GM06990 (cell line): ENCODE data around the gene PRKCB.

Experiments
- DNase-seq: peaks from one replicate; pipeline ENCODE4 v3.0.0-alpha.2; 2011; ENCODE audit not compliant: insufficient read length; ENCODE audit errors: extremely low read depth
- H3K27me3 ChIP-seq: replicated peaks from 2 replicates; pipeline ENCODE4 v1.6.0; 2011; ENCODE audit warnings: low read length; ENCODE audit not compliant: control insufficient read depth, insufficient read depth
- H3K36me3 ChIP-seq: 2 replicates; pipeline ENCODE4 v1.5.1; 2011; ENCODE audit warnings: low read length; ENCODE audit not compliant: control insufficient read depth, insufficient read depth
- H3K4me3 ChIP-seq: replicated peaks from 2 replicates; pipeline ENCODE4 v1.5.1; 2011; ENCODE audit warnings: low read depth, mild to moderate bottlenecking, control low read depth, low read length
- CTCF ChIP-seq: IDR thresholded peaks from 2 replicates; pipeline ENCODE4 v1.5.1; 2011; ENCODE audit warnings: low read length, control low read depth, mild to moderate bottlenecking, inconsistent platforms; ENCODE audit not compliant: insufficient read depth, poor library complexity, severe bottlenecking

Gene PRKCB

GRCh38 chr16:24118126-24118821, 282.5 kb downstream of the PRKCB start:
- TF ChIP-seq CTCF: no peak
- DNase-seq: no peak
- peaks cover 21% of the 10 kb centered on the region for H3K36me3 ChIP-seq
- H3K27me3 ChIP-seq: no peaks in the 10 kb centered on the region
- H3K4me3 ChIP-seq: no peak overlapping the region

- no peak overlapping the region for H3K4me3 ChIP-seq
- no peak for TF ChIP-seq CTCF
- H3K36me3 ChIP-seq: peaks cover 31% of the 10 kb centered on the region
- H3K27me3 ChIP-seq: no peaks in the 10 kb centered on the region
- no peak for DNase-seq
These were observed 284.0 kb downstream of the PRKCB start for GRCh38 chr16:24119807-24120206.

- TF ChIP-seq CTCF: no peak
- no peak for DNase-seq
- Histone ChIP-seq H3K27me3 (no peaks in the 10 kb centered on the region), H3K4me3 (no peak overlapping the region), H3K36me3 (peaks cover 31% of the 10 kb centered on the region)
These were observed 287.5 kb downstream of the PRKCB start for GRCh38 chr16:24123275-24123674.

- no peak overlapping the region for H3K4me3 ChIP-seq
- DNase-seq: no peak
- H3K27me3 ChIP-seq: no peaks in the 10 kb centered on the region
- TF ChIP-seq CTCF: no peak
- peaks cover 28% of the 10 kb centered on the region for H3K36me3 ChIP-seq
These were observed 288.5 kb downstream of the PRKCB start for GRCh38 chr16:24124291-24124690.

- Histone ChIP-seq H3K4me3 (no peak overlapping the region), H3K36me3 (peaks cover 28% of the 10 kb centered on the region), H3K27me3 (no peaks in the 10 kb centered on the region)
- DNase-seq: no peak
- no peak for TF ChIP-seq CTCF
These were observed 289.4 kb downstream of the PRKCB start for GRCh38 chr16:24125214-24125613.
